ENCODE results near the gene ELMO1.

The ELMO1 gene

GRCh38 chr7:37448011-37448635, 541 bp downstream of the ELMO1 start:
- no peaks in the 10 kb centered on the region for H3K9me3 ChIP-seq (ENCODE audit: severe bottlenecking)
- no peak for TF ChIP-seq CTCF (IDR thresholded peaks at IDR 0.05; ENCODE audit: low read depth, low read length)
- no peaks in the 10 kb centered on the region; the same call in 1 of the 2 replicates for H3K36me3 ChIP-seq
- H3K4me3 ChIP-seq (ENCODE audit: low read depth, low read length) = peak overlapping the region; percentile 86
- H3K27ac ChIP-seq = peak overlapping the region; percentile 36; the same call in 1 of the 2 replicates
- H3K27me3 ChIP-seq (ENCODE audit: insufficient read depth, low read depth, severe bottlenecking) = no peaks in the 10 kb centered on the region
- peak; percentile 25 for DNase-seq

DNA sequence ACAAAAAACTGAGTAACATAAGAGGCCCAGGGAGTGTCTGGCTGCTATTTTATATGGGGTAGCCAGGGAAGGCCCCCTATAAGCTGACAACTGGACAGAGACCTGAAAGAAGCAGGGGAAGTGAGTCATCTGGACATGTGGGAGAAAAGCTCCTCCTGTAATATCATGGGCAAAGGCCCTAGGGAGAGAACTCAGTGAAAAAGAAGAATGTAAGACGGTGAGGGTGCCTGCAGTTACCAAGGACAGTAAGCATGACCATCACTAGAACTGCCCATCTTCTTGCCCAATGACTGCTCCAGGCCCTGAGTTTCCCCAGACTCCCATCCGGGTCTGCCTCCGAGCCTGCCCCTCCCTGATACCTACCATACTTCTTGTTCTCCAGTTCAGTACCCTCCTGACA, 2.3 kb downstream of the ELMO1 start:
- Histone ChIP-seq H3K36me3 (no peaks in the 10 kb centered on the region; the same call in 1 of the 2 replicates), H3K4me3 (ENCODE audit: low read depth, low read length) (no peak overlapping the region), H3K9me3 (ENCODE audit: severe bottlenecking) (no peaks in the 10 kb centered on the region), H3K27ac (no peak overlapping the region), H3K27me3 (ENCODE audit: insufficient read depth, low read depth, severe bottlenecking) (no peaks in the 10 kb centered on the region)
- no peak for DNase-seq
- no peak for TF ChIP-seq CTCF (IDR thresholded peaks at IDR 0.05; ENCODE audit: low read depth, low read length)

GRCh38 chr7:37445790-37446189, 2.9 kb downstream of the ELMO1 start:
- Histone ChIP-seq H3K27me3 (ENCODE audit: insufficient read depth, low read depth, severe bottlenecking) (no peaks in the 10 kb centered on the region), H3K36me3 (no peaks in the 10 kb centered on the region; the same call in 1 of the 2 replicates), H3K27ac (no peak overlapping the region), H3K4me3 (ENCODE audit: low read depth, low read length) (no peak overlapping the region), H3K9me3 (ENCODE audit: severe bottlenecking) (no peaks in the 10 kb centered on the region)
- no peak for DNase-seq
- TF ChIP-seq CTCF (IDR thresholded peaks at IDR 0.05; ENCODE audit: low read depth, low read length) = no peak

DNA sequence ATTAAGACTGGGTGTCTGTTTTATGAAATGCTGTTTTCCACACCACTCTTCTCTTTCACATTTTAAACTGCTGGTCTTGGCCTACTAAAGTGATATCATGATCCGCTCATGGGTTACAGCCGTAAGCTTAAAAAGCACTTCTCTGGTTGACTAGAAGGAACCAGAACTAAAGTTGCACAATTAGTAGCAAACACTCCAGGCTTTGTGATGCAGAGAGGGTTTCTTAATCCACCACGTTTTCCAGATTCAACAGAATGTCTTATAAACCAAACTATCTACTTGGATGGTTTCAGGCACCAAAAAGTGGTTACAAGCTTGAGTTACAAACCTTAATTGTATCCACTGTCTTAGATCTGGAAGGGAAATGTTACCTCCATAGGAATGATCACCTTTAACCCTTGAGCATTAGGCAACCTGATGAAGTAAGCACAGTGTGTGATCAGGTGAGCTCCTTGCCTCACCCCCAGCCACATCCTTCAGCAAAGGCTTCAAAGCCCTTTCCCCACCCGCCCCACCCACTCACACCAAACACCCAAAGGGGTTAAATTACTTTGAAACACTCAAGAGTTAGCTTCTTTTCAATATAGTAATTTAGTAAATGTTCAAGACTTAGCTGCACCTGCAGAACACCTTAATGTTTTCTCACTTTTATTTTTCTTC, 3.5 kb downstream of the ELMO1 start:
- Histone ChIP-seq H3K27ac (no peak overlapping the region), H3K27me3 (ENCODE audit: insufficient read depth, low read depth, severe bottlenecking) (no peaks in the 10 kb centered on the region), H3K4me3 (ENCODE audit: low read depth, low read length) (no peak overlapping the region), H3K36me3 (no peaks in the 10 kb centered on the region; the same call in 1 of the 2 replicates), H3K9me3 (ENCODE audit: severe bottlenecking) (no peaks in the 10 kb centered on the region)
- no peak for DNase-seq
- TF ChIP-seq CTCF (IDR thresholded peaks at IDR 0.05; ENCODE audit: low read depth, low read length) = no peak

DNA sequence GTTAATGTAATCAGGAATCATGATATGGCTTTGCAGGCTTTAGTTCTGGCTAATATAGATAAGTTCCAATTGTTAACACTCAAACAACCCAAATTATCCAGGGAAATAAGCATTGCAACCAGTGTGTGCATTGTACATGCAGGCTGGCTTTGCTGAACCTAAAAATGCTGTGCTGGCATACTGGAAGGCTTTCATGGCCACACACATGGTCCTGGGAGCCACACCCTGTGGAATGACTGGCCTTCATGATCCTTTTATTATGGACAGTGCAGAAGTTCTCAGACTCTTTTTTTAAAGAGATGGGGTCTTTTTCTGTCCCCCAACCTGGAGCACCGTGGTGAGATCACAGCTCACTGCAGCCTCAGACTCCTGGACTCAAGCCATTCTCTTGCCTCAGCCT, 5.0 kb downstream of the ELMO1 start:
- H3K9me3 ChIP-seq (ENCODE audit: severe bottlenecking) = no peaks in the 10 kb centered on the region
- no peak overlapping the region for H3K4me3 ChIP-seq (ENCODE audit: low read depth, low read length)
- no peak for DNase-seq
- no peak for TF ChIP-seq CTCF (IDR thresholded peaks at IDR 0.05; ENCODE audit: low read depth, low read length)
- no peak overlapping the region for H3K27ac ChIP-seq
- no peaks in the 10 kb centered on the region for H3K27me3 ChIP-seq (ENCODE audit: insufficient read depth, low read depth, severe bottlenecking)
- no peaks in the 10 kb centered on the region; the same call in 1 of the 2 replicates for H3K36me3 ChIP-seq

Data from WERI-Rb-1 (cell line).